GM12801 (cell line): ENCODE results near the gene CINP.

Experiments
- CTCF ChIP-seq: IDR thresholded peaks from one replicate; pipeline ENCODE4 v1.5.1; 2011; ENCODE audit warnings: control low read depth; ENCODE audit not compliant: insufficient read length; ENCODE audit errors: extremely low read depth

CINP gene

DNA sequence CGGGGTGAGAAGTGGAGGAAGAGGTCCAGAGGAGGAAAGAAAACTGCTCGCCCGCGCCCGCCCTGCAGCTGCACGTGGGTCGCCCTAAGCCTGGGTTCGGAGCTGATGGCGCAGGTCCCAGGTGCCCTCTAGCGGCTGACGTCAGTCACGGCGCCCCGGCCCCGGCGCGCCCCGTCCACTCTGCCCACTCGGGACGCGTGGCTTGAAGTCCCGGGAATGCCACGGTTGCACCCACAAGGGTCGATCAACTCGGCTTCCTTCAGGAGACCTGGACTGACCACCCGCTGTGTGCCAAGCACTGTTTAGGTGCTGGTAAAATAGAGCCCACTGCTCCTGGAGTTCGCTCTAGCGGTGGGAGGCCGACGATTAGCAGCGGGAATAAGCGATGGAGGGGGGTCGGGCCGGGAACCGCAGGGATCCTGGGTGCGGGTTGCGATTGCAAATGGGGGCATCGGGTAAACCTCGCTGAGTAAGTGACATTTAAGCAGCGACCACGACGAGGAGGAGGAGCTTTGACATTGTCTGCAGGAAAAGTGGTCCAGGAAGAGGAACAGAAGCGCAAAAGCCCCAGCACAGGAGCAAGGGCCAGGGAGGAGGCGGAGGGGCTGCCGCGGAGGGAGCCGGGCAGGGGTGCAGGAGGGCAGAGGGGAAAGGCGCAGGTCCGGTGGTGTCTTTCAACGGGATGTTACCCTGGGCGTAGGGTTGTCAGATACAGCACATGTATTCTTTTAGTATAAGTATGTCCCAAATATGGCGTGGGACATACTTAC lies 48.3 kb downstream of the CINP start:
- TF ChIP-seq CTCF = no peak

DNA sequence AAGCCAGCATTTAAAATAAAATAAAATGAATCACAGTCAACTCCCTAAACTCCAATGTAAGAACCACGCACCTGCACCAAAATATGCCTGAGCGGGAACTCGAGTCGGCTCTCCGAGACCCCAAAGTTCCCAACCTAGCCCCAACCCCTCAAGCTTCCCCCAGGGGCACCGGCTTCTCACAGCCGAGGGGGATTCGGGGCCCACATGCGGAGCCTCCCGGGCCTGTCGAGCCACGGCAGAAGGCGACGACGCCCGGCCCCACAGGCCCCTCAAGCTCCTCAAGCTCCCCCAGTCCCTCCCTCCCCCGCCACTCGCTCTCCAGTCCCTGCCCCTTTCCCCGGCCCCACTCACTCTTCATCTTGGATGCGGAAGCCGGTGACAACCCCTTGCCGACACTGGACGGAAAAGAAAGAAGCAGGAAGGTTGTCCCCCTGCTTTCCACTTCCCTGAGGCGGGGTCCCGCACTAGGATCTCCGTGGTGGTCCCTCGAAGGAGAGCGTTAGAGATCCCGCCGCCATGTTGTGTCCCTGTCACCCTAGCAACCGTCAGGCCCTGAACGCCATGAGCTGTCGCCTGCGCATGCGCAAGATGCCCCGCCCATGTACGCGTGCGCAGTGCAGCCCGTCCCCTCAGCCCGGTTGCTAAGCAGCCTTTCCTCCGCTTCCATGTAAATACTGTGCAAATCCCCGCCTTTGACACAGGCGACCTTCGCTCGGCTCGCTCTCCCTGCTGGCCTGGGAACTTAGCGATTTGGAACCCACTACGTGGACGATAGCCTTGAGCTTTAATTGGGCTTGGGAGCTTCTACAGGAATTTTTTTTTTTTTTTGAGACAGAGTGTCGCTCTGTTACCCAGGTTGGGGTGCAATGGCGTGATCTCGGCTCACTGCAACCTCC lies 57.8 kb downstream of the CINP start, which contains the start of gene MOK:
TSS of gene MOK (minus strand) at position 554 of the 896 bp plus-strand sequence. CDS start at position 358, 196 bp downstream.
- TF ChIP-seq CTCF = no peak

- no peak for TF ChIP-seq CTCF
Measured at GRCh38 chr14:102303664-102304063, 59.0 kb downstream of the CINP start.
